ENCODE results near the gene CIDEB. TPM values are rescaled to one million over a fixed set of nuclear protein-coding genes. Genes with fewer than 3 reads are reported as not detected.

Gene CIDEB
- total and polyA plus RNA-seq, 9 of the 15 experiments (the other 6 are each of a cell fraction or from before 2014, with no cell fraction given), result 0.03 to 0.35 (median 0.09) TPM; not detected in 3

DNA sequence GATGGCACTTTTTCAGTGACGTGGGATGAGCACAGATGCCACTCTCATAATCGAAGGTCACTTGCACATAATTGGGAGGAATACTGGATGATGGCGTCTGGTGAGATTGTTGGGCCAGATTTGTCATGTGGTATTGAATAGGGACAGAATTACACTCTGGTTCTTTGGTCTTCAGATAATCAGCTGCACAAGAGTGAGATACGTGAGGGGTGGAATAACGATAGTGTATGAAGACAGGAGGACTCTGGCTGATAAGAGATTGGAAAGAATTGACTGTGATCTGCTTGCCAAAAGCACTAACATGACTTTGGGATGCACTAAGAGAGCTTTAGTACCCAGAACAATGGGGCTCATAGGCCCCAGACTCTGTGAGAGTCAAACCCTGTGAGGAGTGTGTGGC is 29.4 kb downstream of the CIDEB start:
- POLR2A ChIA-PET, result no interaction called here
- CTCF ChIA-PET (ENCODE audit: low intra/inter-chr PET ratio), result interaction anchor here (0.6 kb wide), 1 partner anchor 19 kb away, joined by 3 read pairs; no protein-coding TSS in a partner anchor
- in situ Hi-C loops (cut with MboI), result no loop called here
- 27% methylated on average over 5 of the region's 5 CpGs for WGBS (ENCODE audit: insufficient coverage, low coverage, missing lambda C conversion rate)
- no peaks in the 10 kb centered on the region for H4K20me1 ChIP-seq (replicated peaks; ENCODE audit: control insufficient read depth, insufficient read depth, low read length)
- intact Hi-C loops (cut with micrococcal nuclease), result no loop called here
- H3K79me2 ChIP-seq (ENCODE audit: control insufficient read depth, insufficient read depth, low read length), result no peaks in the 10 kb centered on the region
- no peak overlapping the region for H2AFZ ChIP-seq (ENCODE audit: low read depth, low read length)
- H3K36me3 ChIP-seq (ENCODE audit: control insufficient read depth, insufficient read depth, low read length), result no peaks in the 10 kb centered on the region; the same call in 2 of the 3 replicates
- H3K4me1 ChIP-seq (replicated peaks in 1 of 2; ENCODE audit: control insufficient read depth in 2 of 2, insufficient read depth in 2 of 2, low read length in 2 of 2), result peaks cover 16% of the 10 kb centered on the region in 2 experiments; a peak in 4 of 5 replicates
- no peak overlapping the region for H3K9ac ChIP-seq (ENCODE audit: insufficient read depth in 1 of 2, low read depth in 2 of 2, low read length in 2 of 2)
- no peak overlapping the region for H3K27ac ChIP-seq (ENCODE audit: extremely low read depth, low read depth, low read length)
- H3K4me3 ChIP-seq, result no peak overlapping the region
- TF ChIP-seq CBFA2T2 (conservative IDR thresholded peaks at IDR 0.05), result peak; percentile 20; the same call in 1 of the 2 replicates
- 0 out of 4 replicates have a peak, but pooled peaks have one; percentile 13 to 28 for TF ChIP-seq KDM1A (IDR thresholded peaks at IDR 0.05)
- TF ChIP-seq, protein P1, sequence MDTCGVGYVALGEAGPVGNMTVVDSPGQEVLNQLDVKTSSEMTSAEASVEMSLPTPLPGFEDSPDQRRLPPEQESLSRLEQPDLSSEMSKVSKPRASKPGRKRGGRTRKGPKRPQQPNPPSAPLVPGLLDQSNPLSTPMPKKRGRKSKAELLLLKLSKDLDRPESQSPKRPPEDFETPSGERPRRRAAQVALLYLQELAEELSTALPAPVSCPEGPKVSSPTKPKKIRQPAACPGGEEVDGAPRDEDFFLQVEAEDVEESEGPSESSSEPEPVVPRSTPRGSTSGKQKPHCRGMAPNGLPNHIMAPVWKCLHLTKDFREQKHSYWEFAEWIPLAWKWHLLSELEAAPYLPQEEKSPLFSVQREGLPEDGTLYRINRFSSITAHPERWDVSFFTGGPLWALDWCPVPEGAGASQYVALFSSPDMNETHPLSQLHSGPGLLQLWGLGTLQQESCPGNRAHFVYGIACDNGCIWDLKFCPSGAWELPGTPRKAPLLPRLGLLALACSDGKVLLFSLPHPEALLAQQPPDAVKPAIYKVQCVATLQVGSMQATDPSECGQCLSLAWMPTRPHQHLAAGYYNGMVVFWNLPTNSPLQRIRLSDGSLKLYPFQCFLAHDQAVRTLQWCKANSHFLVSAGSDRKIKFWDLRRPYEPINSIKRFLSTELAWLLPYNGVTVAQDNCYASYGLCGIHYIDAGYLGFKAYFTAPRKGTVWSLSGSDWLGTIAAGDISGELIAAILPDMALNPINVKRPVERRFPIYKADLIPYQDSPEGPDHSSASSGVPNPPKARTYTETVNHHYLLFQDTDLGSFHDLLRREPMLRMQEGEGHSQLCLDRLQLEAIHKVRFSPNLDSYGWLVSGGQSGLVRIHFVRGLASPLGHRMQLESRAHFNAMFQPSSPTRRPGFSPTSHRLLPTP (IDR thresholded peaks at IDR 0.05; ENCODE audit: borderline replicate concordance, extremely low read depth, insufficient read length), result no peak
- peak; percentile 63 for TF ChIP-seq CBFA2T3 (IDR thresholded peaks at IDR 0.05)
- TF ChIP-seq, protein P2, sequence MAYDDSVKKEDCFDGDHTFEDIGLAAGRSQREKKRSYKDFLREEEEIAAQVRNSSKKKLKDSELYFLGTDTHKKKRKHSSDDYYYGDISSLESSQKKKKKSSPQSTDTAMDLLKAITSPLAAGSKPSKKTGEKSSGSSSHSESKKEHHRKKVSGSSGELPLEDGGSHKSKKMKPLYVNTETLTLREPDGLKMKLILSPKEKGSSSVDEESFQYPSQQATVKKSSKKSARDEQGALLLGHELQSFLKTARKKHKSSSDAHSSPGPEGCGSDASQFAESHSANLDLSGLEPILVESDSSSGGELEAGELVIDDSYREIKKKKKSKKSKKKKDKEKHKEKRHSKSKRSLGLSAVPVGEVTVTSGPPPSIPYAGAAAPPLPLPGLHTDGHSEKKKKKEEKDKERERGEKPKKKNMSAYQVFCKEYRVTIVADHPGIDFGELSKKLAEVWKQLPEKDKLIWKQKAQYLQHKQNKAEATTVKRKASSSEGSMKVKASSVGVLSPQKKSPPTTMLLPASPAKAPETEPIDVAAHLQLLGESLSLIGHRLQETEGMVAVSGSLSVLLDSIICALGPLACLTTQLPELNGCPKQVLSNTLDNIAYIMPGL (CRISPR knock-in tag; IDR thresholded peaks at IDR 0.05), result no peak
- peaks cover 2% of the 10 kb centered on the region for H3K9me1 ChIP-seq (ENCODE audit: control insufficient read depth, insufficient read depth, low read length)
- no peak for FAIRE-seq
- H3K4me2 ChIP-seq (ENCODE audit: insufficient read depth, low read length), result no peak overlapping the region
- H3K9me3 ChIP-seq (replicated peaks; ENCODE audit: control insufficient read depth, insufficient read depth, low read depth, low read length), result no peaks in the 10 kb centered on the region
- DNase-seq (ENCODE audit: extremely low read depth in 1 of 4, low spot score in 3 of 4), result no peak
- ATAC-seq, result no peak
- H3K27me3 ChIP-seq (ENCODE audit: control insufficient read depth in 2 of 2, insufficient read depth in 2 of 2, low read length in 2 of 2), result no peaks in the 10 kb centered on the region
- BruUV-seq (replicated peaks), result no TSS peak

Data from K562 (cell line).